GM19025 (cell line): ENCODE results near the gene NEGR1.

Source experiments
- ATAC-seq: cut with Tn5 transposase; IDR thresholded peaks from one replicate; pipeline ENCODE4 v1.9.1; 2021; ENCODE audit warnings: mild to moderate bottlenecking, low read depth, moderate library complexity; ENCODE audit not compliant: unreplicated experiment

The NEGR1 gene

DNA sequence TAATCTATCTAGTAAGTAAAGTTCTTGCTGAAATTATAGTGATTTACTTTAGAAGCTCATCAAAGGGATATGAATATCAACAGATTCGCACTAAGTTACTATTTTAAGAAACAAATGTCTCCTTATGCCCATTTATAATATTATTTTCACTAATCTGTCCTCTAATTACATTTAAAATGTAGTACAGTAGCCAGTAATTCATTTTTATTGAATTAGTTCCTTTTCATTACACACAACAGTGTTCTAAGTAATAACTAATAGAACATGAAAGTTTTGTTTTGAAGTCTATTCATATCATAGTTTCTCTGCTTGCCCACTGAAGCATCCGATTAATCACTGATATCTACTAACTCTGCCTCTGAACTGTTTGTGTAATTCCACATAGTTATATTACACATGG lies 225.8 kb downstream of the NEGR1 start:
- ATAC-seq = no peak

DNA sequence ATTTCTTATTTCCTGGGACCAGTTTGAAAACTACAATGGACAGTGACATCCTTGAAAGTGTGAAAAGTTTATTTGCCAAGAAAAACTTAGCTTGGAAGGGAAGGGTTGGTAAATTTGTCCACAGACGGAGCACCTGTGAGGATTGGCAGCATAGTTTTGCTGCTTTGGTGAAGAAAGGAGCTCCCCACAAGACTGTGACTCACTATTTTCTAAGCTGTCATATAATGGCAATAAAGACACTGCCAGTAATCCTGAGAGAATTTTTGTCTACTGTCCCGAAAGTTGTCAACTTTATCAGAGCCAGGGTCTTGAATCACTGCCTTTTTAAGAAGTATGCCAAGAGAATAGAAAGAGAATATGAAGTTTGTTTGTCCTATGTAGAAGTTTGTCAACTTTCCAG lies 230.8 kb downstream of the NEGR1 start:
- no peak for ATAC-seq

DNA sequence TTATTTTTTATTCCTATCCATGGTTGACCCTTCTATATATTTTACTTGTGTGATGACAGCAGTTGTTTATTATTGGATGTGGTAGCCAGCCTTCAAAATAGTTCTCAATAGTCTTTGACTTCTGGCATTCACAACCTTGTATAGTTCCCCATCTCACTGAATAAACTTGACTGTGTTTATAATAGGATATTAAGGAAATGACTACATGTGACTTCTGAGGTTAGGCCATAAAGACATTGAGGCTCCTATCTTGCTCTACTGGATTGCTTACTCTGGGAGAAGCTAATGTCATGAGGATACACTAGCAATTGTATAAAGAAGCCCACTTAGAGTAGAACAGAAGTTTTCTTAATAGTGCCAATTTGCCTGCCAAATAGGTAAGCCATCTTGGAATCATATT lies 231.8 kb downstream of the NEGR1 start:
- ATAC-seq = no peak

DNA sequence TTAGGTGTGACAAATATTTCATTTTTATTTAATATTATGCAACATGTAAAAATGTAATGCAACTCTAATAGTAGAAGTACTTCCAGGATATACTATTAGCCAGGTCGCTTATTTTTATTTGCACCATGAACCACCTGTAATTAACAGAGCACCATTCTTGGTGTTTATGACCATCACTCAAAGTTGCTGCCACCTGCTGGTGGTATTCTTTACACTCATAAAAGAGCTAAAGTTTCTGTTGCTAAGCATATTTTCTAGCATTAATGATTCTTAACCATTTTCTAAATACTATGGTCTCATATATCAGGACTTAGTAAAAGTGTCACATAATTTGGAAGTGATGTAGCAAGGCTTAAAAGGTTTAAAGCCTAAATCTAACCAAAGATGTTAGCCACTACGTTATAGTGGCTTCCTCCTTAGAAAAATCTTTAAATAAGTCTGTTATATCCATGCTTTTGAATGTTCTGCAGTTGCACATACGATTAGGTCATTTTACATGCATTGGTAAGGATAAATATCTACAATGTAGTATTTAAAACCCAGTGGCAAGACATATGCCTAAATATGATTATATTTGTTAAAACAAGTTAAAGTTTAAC lies 244.5 kb downstream of the NEGR1 start:
- no peak for ATAC-seq

DNA sequence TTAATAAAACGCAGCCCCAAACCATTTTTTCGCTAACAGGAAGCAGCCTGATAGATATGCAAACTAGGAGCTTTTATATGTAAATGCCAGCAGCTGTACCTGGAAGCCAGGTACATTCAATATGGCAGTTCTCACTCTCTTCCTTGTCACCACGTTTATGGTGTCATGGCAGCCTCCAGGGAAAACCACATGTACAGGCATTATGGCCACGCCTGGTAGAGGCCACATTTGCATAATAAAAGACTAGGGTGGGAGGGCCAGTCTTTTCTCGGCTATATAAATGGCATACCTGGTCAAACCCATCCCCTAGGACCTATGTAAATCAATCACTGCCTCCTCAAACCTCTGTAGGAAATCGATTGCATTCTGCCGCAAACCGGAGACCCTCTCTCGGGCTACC lies 247.5 kb downstream of the NEGR1 start:
- ATAC-seq = no peak

DNA sequence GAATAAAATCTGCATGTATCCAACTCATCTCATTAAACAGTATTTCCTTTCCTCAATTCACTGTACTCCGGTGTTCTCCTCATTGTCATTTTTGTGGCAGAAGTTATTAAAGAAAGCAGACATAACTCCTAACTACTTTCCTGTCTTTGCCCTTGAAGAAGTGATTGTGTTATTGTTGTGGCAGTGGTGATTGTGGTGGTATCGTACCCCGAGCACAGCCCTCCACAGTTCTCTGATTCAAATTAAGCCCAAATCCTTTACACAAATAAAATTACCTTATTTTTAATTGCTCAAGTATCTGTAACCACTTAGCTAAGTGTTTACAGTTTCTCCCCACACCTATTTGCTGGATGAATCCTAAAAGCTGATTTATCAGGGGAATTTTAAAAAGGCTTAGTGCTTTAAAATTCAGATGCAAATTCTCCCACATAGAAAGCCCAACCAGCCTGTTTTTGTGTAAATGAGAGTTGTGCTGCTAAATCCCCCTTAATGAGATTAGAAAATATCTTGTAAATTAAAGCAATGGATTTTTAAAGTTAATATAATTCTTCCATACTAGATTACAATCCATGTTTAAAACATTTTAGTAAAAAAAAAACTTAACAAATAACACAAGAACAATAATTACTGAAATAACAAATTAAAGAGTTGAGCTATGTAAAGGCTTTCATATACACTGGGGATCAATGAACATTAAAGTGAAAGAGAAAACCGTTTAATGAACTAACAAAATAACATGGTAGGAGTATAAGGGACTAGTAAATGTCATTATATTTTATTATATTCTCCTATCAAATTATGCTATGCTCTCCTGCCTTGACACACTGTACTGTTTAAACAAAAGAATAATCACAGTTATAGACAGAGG lies 259.0 kb downstream of the NEGR1 start:
- no peak for ATAC-seq

DNA sequence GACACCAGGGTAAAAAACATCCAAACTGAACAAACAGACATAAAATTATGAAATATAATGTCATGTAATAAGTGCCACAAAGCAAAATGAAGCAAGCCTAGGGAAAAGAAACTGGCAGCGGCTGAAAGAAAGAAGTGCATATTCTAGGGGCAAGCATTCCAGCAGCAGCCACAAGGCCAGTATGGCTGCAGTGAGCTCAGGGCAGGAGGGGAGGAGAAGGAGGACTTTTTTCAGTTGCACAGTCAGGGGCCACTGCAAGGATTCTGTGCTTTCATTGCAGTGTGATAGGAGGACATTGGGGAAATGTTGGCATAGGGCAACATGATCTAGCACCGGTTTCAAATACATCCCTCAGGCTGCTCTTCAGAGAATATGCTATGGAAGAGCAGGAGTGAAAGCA lies 263.8 kb downstream of the NEGR1 start:
- no peak for ATAC-seq

DNA sequence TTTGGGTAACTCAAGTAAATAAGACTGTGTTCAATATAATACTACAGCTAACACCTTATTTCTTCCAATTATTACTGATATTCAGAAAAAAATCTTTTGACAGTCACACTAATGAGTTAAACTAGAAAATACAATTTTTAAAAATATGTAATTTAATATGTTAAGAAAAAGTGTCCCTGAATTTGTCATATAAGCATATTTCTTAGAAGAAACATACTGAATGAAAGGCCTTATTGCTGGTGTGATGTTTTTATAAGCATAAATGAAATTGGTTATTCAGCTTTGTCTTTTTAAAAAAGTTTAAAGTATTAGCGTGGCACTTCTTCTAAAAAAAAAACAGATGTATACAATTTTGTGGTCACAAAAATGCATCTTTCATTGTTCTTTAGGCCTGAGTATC lies 267.3 kb downstream of the NEGR1 start:
- no peak for ATAC-seq

DNA sequence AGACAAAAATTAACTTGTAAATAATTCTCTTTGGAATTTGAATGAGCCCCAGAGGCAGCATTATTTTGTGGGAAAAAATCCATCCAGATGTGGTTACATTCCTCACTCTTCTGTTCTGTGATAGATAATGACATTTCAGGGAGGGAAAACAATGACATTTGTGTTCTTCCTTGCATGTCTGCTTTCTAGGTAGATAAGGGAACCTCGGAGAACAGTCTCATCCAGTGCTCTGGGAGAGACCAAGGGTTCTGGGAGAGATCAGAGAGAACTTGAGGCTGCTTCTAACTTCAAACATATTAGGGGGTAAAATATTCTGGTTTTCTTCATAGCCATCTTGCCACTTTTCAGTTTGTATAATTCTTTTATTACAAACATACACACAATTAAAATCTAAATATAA lies 269.2 kb downstream of the NEGR1 start:
- ATAC-seq = no peak

DNA sequence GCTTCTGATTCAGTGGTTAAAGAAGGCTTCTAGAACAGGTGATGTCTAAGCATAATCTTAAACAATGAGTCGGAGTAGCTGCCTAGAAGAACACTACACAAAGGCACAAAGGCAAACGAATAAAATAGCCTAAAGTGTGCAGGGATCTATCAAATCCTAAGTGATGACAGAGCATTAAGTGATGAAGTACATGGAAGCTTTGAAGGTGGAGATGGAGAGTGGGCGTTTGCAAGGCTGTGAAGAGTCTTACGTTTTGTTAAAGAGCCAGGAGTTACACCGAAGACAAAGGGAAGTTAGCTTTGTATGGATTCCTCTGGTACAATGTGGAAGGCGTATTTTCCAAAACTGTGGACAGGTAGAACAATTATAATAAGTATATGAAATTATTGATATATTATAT lies 270.6 kb downstream of the NEGR1 start:
- ATAC-seq = no peak

DNA sequence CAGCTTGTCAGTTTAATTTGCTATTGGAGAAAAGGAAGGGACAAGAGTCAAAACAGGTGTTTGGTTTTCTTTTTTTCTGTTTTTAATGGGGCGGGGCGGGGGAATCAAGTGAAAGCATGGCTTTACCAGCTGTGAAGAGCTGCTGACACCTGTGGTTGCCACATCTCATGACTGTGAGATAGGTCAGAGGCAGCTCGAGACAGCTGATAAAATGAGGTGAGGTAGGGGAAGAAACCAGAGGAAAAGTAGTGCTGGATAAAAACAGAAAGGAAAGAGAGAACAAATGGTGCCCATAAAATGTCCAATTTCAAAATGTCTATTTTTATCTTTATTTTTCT lies 272.3 kb downstream of the NEGR1 start:
- ATAC-seq = no peak

DNA sequence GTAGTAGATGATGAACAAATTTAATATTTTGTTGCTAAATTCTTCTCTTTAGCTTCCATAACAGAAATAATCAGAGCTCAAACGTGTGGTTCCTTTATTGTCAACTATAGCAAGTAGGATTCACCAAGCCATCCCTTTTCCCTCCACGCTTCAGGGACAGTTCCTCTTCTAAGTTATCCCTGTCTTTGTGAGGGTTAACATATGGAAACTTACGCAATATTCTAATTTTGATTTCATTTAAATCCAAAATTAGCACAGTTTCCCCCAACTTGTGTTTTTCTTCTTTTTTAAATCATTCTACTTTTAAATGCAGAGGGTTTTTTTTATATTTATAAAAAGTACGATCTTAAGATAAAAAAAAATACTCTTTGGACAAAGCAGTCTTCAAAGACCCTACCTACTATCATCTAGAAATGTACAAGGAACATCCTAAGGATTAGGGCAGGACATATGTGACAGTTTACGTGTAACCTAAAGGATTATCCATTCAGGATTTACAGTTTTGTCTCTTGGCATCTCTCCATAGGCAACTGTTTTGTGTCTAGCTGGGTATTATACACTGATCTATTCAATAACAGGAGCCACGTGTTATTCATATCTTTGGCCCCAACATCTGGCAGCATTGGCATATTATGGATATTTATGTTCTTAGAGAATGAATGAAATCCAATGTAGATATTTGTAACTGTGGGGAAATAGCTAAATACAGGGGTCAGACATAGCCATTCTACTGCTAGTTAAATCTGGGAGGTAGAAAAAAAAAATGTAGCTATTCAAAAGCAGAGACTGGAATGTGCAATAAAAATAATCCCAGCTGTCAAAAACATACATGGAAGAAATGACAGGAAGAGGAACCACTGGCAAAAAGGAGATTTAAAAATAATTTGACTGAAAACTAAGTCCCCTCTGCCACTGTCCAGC lies 272.9 kb downstream of the NEGR1 start:
- no peak for ATAC-seq

DNA sequence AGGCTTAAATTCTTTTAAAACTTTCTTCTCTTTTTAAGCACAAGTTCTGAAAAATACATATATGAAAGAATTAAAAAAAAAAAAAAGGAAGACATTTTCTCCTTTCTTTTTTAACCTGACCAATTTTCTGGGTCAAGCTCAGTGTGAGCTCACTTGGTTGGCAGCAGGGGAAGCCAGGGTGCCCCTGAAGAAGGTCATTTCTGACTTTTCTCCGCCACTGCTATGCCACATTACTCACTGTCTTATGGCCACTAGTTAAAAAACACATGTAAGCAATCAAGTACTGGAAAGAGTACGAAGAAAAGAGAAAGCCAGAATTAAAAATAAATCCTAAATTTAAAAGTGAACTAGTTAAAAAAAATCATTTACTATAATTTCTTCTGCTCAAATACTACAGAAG lies 275.0 kb downstream of the NEGR1 start:
- no peak for ATAC-seq

DNA sequence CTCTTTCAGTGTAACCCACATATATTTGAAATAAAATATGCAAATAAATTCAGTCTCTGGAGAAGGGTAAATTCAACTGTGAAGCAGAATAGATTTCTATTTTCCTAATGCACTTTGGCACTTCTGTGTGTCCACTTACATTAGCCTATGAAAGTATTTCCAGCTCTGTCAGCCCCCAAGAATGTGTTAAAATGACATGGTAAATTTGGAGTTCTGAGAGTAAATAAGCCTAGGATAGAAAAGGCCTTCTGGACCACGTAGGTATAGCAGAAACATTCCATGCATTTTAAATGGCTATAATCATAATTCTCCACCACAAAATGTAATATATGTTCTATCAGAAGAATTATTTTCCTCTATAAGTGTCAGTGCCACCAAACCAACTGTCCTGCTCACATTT lies 276.2 kb downstream of the NEGR1 start:
- ATAC-seq = no peak

DNA sequence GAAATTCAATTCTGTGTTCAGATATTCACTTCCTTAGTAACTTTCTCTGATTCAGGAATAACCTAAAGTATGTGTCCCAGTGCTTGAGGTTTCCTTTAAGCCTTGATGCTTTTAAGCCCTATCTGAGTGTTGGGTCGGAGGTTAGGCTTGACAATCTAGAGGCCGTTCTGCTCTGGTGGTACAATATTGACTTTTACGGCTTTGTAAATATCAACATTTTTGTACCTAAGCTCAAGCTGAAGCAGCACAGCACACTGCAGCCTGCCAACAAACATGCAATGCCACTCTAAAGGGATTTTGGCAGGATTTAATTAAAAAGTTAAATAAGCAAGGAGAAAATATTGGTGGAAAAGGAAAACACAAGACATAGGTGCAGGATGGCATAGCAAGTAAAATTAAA lies 279.2 kb downstream of the NEGR1 start:
- no peak for ATAC-seq

DNA sequence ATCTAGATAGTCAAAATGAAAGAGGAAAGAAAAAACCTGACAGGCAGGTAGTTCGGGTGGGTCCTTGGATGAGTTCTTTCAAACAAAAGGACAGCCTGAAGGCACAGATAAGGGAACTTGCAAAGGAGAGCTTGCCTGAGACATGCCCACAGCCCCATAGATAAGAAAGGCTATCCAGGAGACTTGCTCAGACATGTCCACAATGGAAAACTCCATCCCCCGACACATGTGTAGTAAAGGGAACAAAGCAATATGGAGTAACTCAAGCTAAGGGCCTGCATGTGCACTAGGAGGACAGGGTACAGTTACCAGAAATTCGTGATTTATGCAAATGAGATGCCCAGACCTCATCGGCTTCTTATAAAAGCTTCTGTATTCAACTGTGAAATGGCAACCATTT lies 281.5 kb downstream of the NEGR1 start:
- no peak for ATAC-seq

DNA sequence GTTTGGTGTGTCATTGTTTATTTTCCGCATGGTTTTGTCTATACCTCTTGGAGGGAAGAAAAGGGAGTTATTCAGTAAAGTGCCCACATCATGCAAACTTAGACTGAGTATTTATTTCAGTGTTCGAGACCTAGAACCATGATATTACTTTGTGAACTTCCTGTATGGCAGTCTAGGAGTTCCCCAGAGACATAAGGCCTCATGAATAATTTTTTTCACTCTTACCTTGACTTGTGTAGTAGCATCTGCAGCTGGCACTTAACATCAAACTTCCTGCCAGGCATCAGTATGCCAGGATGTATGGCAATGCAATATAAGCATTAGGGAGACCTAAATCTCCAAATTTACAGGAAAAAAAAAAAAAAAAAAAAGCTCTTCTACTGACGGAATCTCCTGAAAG lies 287.7 kb downstream of the NEGR1 start:
- ATAC-seq = no peak

DNA sequence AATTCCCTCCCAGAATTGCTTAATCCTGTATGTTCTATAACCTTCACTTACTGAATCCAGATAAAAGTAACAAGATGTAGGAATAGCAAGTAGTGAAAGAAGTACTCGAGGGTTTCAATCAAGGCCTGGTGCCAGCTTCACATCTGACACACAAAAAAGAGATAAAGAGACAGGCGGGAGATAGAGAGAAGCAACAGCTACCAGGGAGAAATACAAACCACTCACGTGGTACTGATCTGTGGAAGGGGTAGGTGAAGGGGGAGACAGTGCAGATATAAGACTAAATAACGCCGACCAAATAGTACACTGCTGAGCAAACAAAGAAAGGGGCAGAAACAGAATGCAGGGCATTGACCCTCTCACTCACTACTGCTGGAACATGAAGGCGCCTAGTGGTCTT lies 295.2 kb downstream of the NEGR1 start:
- ATAC-seq = no peak

DNA sequence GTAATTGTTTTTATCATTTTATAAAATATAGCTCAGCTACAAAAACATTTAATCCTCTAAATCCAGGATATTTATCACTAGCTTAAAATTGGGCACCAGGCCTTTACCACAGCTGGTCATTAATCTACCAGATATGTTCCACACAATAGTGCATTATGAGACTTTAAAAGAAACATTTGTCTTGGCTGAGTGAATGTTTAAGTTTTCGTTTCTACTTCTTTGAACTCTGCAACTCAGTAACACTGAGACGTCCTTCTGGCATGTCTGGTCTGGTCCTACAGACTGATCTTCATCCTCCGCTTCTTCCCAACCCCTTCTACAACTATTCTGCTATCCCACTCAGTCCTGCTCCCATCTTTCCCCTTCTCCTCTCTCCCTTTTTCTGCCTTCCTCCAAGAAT lies 296.2 kb downstream of the NEGR1 start:
- ATAC-seq = no peak

DNA sequence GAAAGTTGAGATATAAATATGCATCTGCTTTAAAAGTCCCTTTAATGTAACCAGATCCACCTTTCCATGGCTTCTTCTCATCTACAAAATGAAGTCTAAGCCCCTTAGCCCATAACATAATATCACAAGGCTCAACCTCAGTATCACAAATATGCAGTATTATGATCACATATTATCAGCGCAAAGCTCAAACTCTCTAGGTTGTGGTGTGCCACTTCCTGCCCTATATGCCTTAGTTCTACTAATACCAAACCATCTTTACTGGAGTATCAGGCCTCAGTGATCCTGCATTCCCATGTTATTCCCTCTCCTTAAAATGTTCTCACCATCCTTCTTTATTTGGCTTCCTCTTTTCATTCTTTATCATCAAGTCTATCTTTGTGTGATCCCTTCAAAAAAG lies 301.8 kb downstream of the NEGR1 start:
- no peak for ATAC-seq

DNA sequence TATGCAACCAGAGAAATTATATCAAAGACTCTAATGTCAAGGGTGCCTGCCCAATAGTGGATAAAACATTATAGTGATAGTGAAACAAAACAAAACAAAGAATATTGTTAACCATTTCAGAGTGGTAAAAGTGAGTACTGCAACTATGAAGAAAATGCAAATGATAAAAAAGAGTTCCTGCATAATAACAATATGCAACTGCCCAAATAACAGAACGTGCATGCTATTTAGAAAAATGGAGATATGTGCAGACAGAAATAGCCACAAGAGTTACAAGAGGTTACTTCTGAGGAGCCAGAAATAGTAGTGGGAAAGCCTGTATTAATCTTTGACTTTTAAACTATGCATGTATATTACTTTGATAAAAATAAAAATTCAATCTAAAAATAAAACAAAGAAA lies 302.5 kb downstream of the NEGR1 start:
- no peak for ATAC-seq
